GM12875 (cell line): ENCODE measurements around the gene CD276.
"Not testable (repeated sequence)": the region's sequence is repeated elsewhere in the genome, so short reads cannot be mapped to it uniquely, and the experiment has no call there.

Source experiments
- H3K4me3 ChIP-seq: one replicate; pipeline ENCODE4 v1.5.1; 2011; ENCODE audit warnings: low read depth, low read length, control low read depth
- TF ChIP-seq, protein P1 (sequence below): IDR thresholded peaks from 2 replicates; pipeline ENCODE4 v1.5.1; 2011; ENCODE audit warnings: low read depth, mild to moderate bottlenecking, control low read depth, inconsistent platforms, low read length, moderate library complexity, borderline replicate concordance; ENCODE audit not compliant: insufficient read depth

Gene CD276

DNA sequence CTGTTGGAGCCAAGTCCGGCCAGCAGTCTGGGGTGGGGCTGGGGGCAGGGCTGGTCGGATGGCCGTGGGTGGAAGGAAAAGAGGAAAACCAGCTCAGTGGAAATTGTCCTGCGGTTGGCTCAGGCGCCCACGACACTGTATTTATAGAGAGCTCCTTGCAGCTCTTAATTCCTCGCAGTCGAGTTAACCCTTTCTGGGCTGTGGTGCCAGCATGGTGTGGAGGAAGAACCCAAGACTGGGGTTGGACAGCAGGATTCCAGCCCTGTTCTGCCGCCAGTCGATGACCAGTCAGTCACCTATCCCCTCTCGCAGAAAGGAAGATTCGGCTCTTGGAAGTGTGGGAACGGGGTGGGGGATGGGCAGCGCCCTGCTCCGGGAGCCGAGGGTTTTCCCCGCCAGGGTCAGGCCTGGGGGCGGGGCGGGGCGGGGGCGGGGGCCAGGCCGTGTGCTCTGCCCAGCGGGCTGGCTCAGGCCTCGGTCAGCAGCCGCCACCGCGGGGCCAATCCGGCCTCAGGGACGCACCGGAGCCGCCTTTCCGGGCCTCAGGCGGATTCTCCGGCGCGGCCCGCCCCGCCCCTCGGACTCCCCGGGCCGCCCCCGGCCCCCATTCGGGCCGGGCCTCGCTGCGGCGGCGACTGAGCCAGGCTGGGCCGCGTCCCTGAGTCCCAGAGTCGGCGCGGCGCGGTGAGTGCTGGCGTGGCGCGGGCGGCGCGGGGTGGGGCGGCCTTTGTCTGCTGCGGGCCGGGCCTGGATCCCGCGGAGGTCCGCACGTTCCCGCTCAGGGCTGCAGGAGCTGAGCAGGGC lies at the start of gene CD276:
Gene CD276, plus strand, starts transcription at position 607 of the 804 bp plus-strand sequence. CDS start 15,257 bp downstream, outside the sequence.
- TF ChIP-seq, protein P1, sequence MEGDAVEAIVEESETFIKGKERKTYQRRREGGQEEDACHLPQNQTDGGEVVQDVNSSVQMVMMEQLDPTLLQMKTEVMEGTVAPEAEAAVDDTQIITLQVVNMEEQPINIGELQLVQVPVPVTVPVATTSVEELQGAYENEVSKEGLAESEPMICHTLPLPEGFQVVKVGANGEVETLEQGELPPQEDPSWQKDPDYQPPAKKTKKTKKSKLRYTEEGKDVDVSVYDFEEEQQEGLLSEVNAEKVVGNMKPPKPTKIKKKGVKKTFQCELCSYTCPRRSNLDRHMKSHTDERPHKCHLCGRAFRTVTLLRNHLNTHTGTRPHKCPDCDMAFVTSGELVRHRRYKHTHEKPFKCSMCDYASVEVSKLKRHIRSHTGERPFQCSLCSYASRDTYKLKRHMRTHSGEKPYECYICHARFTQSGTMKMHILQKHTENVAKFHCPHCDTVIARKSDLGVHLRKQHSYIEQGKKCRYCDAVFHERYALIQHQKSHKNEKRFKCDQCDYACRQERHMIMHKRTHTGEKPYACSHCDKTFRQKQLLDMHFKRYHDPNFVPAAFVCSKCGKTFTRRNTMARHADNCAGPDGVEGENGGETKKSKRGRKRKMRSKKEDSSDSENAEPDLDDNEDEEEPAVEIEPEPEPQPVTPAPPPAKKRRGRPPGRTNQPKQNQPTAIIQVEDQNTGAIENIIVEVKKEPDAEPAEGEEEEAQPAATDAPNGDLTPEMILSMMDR = no peak
- no peak within 1 kb of the TSS for H3K4me3 ChIP-seq

DNA sequence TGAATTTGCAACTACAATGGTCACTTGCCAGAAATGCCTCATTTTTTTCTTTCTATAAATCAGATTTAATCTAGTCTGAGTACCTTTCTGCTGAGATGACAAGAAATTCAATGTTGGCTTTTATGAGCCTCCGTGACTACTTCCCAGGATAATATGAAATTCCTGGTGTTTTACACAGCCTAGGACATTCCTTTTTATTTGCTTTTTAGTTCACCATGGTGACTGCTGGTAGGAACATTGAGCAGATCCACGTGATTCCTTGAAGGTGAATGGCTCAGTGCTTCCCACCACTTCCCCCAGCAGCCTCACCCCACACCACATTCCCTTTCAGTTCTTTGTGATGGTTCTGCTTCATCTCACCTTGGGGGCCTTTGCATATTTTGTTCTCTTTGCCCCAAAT lies 46.7 kb upstream of the CD276 start:
- TF ChIP-seq, protein P1 = no peak
- H3K4me3 ChIP-seq = no peak overlapping the region

DNA sequence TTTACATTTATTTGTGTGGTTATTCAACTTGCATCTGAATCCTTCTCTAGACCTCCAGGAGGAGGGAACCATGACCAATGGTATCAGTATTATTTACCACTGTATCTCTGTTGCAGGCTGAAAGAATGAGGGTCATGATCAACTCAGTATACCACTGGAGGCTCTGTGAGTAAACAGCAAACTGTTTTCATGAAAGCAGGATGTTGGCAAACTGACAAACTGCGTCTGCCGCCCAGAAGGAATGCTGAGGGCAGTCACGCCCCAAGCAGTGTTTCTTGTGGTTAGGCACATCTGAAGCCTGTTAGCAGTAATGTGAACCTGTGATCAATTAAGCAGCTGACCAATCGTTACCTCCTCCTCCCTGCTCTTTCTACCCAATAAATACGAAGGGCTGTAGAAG lies 44.7 kb upstream of the CD276 start:
- not testable (repeated sequence) for H3K4me3 ChIP-seq

DNA sequence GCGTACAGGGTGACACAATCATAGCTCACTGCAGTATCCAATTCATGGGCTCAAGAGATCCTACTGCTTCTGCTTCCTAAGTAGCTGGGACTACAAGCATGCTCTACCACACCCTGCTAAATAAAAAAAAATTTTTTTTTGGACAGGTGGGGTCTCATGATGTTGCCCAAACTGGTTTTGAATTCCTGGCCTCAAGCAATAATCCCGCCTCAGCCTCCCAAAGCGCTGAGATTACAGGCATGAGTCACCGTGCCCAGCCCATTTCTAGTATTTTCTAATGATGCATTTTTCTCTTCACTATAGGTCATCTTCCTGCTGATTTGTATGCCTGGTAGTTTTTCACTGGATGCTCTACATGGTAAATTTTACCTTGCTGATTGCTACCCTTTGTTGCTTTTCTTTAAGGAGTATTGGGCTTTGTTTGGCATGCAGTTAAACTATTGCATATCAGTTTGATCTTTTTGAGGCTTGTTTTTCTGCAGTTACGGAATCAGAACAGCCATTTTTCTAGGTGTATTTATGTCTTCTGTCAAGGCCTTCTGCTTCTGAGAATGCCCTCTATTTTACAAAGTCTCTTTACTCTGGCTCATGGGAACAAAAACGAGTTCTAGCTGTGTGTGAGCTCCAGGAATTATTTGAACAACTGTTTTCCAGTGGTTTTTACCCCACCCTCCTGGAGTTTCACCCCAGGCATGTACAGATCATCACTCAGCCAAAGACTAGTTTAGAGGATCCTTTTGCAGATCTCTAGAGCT lies 36.7 kb upstream of the CD276 start:
- TF ChIP-seq, protein P1 = no peak
- H3K4me3 ChIP-seq = no peak overlapping the region

DNA sequence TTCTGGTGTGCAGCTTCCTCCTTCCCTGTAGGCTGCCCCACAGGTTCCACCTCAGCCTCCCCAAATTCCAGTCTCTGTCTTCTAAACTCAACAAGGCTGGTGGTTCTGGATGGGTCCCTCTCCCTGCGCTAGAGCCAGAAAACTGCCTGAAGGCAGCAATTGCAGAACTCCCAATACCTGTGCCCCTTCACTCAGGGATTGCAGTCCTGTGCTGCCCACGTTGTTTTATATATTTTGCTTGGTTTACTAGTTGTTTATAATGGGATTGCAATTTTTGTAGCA lies 36.2 kb upstream of the CD276 start:
- TF ChIP-seq, protein P1 = no peak
- no peak overlapping the region for H3K4me3 ChIP-seq

DNA sequence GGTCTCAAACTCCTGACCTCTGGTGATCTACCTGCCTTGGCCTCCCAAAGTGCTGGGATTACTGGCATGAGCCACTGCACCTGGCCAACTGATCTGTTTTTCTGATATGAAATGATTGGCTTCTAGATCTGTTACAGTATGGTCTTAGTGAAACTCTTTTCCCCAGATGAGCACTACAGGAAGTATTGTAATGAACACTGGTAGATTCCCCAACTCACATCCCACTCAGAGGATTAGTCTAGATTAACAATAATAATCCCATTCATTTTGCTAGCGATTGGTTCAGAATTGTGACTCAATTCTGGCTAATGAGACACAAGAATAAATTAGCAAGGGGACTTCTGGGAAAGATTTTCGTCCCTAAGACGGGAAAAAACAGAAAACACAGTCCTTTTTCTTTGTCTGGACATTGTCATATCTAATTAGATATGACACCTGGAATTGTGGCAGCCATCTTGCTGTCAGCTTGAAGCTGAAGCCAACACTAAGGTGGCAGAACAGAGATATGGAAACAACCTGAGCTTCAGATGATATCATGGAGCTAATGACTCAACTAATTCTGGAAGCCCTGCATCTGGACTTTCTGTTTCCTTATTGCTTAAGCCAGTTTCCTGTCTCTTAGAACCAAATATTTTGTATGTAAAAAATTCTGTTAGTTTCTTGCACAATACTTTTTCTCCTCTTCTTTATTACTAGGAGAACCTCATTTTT lies 33.6 kb upstream of the CD276 start:
- no peak overlapping the region for H3K4me3 ChIP-seq
- TF ChIP-seq, protein P1 = no peak

DNA sequence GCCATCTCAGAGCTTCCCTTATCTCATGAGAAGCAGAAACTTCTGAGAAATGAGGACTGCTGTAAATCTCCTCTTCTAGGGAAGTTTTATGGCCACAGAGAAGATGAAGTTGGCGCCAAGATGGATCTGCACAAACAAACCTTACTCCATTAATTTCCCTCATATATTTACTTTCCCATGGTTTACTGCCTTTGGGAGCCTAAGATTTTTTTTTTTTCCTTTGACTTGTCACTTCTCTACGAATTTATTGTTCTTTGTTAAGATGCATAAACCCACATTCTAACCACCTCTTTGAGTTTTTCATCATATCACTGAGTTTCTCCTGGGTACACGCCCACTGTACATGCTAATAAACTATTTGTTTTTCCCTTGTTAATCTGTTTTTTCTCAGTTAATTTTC lies 29.5 kb upstream of the CD276 start:
- TF ChIP-seq, protein P1 = no peak
- no peak overlapping the region for H3K4me3 ChIP-seq
